Raji (cell line): Measurements from ENCODE around the gene ATXN7L1.

ENCODE experiments used
- POLR2A ChIP-seq: IDR thresholded peaks from 2 replicates; pipeline ENCODE4 v1.6.1; 2011; ENCODE audit warnings: low read depth, low read length, control low read depth; ENCODE audit not compliant: insufficient read depth

The ATXN7L1 gene

GRCh38 chr7:105665684-105666083 is 210.7 kb downstream of the ATXN7L1 start:
- no peak for TF ChIP-seq POLR2A

GRCh38 chr7:105664816-105665525 is 211.4 kb downstream of the ATXN7L1 start:
- TF ChIP-seq POLR2A = no peak

- no peak for TF ChIP-seq POLR2A
Observed at GRCh38 chr7:105662998-105663397, 213.4 kb downstream of the ATXN7L1 start.

DNA sequence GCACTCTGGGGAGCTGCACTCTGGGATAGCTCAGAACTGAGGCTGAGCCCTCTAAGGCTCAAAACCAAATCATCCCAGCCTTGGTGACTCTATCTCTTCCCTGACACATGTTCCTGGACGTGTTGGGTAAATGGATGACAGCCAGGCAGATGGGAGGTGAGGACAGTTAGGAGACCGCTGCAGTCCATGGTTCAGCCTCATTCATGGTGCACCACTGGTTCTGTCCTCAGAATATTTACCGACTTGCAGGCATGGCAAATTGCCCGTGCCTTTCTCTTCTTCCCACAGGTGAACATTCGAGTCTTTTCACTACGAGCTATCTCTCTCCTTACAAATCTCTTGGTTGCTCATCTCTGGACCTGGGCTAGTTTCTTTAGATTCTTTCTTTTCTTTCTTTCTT is 214.8 kb downstream of the ATXN7L1 start:
- TF ChIP-seq POLR2A = no peak

DNA sequence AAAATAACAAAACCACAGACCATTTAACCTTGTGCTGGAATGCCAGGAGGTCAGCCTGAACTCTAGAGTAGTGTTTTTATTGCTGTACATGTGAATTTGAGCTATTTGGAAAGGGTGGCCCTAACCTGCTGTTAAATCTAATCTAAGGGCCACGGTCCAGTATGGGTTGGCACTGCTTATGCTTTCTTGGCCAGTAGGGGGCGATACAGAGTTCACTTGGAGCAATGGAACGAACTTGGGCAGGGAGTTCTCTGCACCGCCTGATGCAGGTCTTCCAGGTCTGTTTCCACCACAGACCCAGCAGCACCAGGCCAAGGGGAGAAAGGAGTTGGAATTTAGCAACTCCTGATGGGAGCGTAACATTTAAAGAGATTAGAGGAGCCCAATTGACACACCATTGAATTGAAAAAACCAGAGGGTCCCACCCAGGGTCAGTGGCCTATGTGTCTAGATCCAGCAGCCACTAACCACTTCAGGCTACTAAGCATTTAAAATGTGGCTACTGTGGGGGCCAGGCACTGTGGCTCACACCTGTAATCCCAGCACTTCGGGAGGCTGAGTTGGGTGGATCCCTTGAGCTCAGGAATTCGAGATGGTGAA is 219.4 kb downstream of the ATXN7L1 start:
- no peak for TF ChIP-seq POLR2A

GRCh38 chr7:105655500-105656380 is 220.7 kb downstream of the ATXN7L1 start:
- TF ChIP-seq POLR2A = no peak

DNA sequence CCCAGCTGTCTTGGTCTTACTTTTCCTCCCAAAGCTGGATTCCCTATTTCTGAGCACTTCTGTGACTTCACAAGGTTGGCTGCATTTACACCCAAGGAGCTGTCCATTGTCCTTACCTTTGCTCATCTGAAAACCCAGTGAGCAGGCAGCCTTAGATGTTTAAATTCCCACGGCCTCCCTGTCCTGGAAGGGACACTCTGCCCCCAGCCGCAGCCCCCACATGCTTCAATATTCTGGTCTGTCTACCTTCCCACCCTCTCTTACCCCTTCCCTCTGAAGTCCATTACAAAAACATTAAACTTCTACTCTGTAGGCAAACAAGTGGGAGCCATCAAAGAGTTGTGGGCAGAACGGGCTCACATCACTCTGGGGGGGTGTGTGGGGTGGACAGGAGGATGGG is 221.3 kb downstream of the ATXN7L1 start:
- TF ChIP-seq POLR2A = no peak

GRCh38 chr7:105654095-105654686 is 222.2 kb downstream of the ATXN7L1 start:
- TF ChIP-seq POLR2A = no peak

GRCh38 chr7:105653441-105654005 is 222.9 kb downstream of the ATXN7L1 start:
- no peak for TF ChIP-seq POLR2A

- no peak for TF ChIP-seq POLR2A
Observed at GRCh38 chr7:105652359-105652993, 223.9 kb downstream of the ATXN7L1 start.

DNA sequence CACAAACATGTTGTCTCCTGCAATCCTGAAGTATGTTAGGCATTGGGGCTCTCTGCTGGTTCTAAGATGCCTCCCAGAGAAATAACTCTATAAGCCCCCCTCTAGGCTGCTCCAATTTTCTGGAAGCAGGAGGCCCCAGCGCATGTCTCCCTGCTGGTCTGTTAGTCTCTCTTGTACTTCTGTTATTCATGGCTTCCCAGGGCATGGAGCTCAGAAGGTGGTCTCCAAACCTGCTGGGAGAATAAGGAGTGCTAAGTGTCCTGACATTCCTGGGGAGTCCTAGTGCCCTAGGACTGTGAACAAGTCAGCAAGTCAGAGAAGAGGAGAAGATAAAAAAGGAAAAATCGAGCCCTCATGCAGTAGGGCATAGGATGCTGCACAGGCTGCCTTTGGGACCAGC is 224.6 kb downstream of the ATXN7L1 start:
- no peak for TF ChIP-seq POLR2A

GRCh38 chr7:105650382-105650970 is 225.9 kb downstream of the ATXN7L1 start:
- TF ChIP-seq POLR2A = no peak

DNA sequence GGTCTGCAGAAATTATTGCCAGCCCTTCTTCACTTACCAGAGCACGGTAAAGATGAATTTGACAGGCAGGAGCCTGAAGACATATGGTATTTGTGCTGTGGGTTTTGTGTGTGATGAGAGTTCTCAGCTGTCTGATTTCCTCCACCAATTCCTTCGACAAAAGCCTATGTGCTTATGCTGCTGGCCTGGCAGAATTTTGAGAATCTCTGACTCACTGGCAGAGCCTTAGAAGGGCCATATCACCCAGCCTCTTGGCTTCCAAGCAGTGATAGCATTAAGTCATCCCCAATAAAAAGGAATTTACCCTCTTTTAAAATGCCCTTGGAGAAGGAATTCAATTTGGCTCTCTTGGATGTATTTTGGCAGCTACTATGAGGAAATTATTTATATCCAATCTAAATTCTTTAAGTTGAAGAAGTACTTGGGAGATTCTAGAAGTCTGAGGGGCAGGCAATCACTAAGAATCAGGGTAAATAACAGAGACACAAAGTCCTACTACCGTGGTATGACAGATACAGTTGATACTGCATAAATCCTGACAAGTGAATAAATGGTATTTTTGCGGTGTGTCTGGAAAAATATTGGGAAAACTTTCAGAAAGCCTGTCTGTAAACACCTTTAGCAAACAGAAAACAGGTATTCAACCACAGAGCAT is 226.5 kb downstream of the ATXN7L1 start:
- no peak for TF ChIP-seq POLR2A
